IMR-90 (cell line): ENCODE measurements around the gene ZNF644.
"Not testable (repeated sequence)": the region's sequence is repeated elsewhere in the genome, so short reads cannot be mapped to it uniquely, and the experiment has no call there.

Experiments
- MAFK ChIP-seq: IDR thresholded peaks from 2 replicates; pipeline ENCODE4 v1.6.1; 2012; ENCODE audit warnings: low read depth, low read length, improper control_type of control experiment
- POLR2A ChIP-seq: IDR thresholded peaks from 2 replicates; pipeline ENCODE4 v1.6.1; 2012; ENCODE audit warnings: mild to moderate bottlenecking, low read depth, low read length
- TF ChIP-seq, protein P1 (sequence below): conservative IDR thresholded peaks from 2 replicates; pipeline ENCODE4 v1.5.1; 2012; ENCODE audit warnings: mild to moderate bottlenecking, low read depth, low read length, improper control_type of control experiment

DNA sequence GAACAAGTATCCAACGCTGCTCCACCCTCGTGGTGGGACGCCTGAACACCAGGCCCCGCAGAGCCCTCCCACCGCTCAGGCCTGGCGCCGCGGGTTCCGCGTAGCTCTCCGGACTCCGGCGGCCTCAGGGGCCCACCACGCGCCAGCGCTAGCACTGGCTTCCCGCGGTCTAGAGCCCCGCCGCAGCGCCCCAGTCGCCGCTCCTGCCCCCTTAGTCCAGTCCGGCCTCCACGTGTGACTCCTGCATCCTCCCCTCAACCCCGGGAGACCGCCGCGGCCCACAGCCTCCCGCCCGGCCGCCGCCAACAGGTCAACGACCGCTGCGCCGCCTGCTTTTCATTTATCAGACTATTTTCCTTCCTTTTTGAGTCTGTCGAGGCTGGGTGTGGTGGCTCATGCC is 128.2 kb downstream of the ZNF644 start:
- TF ChIP-seq POLR2A, MAFK: not testable (repeated sequence)
- TF ChIP-seq, protein P1, sequence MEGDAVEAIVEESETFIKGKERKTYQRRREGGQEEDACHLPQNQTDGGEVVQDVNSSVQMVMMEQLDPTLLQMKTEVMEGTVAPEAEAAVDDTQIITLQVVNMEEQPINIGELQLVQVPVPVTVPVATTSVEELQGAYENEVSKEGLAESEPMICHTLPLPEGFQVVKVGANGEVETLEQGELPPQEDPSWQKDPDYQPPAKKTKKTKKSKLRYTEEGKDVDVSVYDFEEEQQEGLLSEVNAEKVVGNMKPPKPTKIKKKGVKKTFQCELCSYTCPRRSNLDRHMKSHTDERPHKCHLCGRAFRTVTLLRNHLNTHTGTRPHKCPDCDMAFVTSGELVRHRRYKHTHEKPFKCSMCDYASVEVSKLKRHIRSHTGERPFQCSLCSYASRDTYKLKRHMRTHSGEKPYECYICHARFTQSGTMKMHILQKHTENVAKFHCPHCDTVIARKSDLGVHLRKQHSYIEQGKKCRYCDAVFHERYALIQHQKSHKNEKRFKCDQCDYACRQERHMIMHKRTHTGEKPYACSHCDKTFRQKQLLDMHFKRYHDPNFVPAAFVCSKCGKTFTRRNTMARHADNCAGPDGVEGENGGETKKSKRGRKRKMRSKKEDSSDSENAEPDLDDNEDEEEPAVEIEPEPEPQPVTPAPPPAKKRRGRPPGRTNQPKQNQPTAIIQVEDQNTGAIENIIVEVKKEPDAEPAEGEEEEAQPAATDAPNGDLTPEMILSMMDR: not testable (repeated sequence)
